ENCODE measurements around the gene NUP214.

GRCh38 chr9:131273146-131273855 is 147.9 kb downstream of the NUP214 start:
- TF ChIP-seq CTCF (IDR thresholded peaks at IDR 0.05) (no peak), POLR2AphosphoS5 (IDR thresholded peaks at IDR 0.05) (no peak), POLR2A (IDR thresholded peaks at IDR 0.05) (no peak), EP300 (IDR thresholded peaks at IDR 0.05) (no peak)
